ENCODE data around the gene ID3. TPM values are rescaled to one million over a fixed set of nuclear protein-coding genes. Genes with fewer than 3 reads are reported as not detected.
A peak's percentile ranks its signal among the peaks of the same experiment; 100 is the strongest.
"Not testable (repeated sequence)": the region's sequence is repeated elsewhere in the genome, so short reads cannot be mapped to it uniquely, and the experiment has no call there.

ID3 gene
- total RNA-seq, 1 donor from 2014 or later: 487 TPM

- H3K4me3 Mint-ChIP-seq: no peak overlapping the region
- DNase-seq (ENCODE audit: low spot score in 2 of 2, unreplicated experiment in 2 of 2): no peak
- no peaks in the 10 kb centered on the region for H3K27me3 Mint-ChIP-seq (ENCODE audit: low read depth)
- H3K27ac Mint-ChIP-seq: peak overlapping the region; percentile 52
- H3K9me3 Mint-ChIP-seq: no peaks in the 10 kb centered on the region
- H3K4me1 Mint-ChIP-seq: peaks cover 52% of the 10 kb centered on the region
- no peak for TF ChIP-seq CTCF (IDR thresholded peaks at IDR 0.05; ENCODE audit: unreplicated experiment)
- H3K36me3 Mint-ChIP-seq: no peaks in the 10 kb centered on the region
Observed at GRCh38 chr1:23590058-23590783, 30.9 kb upstream of the ID3 start.

- no peaks in the 10 kb centered on the region for H3K27me3 Mint-ChIP-seq (ENCODE audit: low read depth)
- H3K9me3 Mint-ChIP-seq: no peaks in the 10 kb centered on the region
- DNase-seq (ENCODE audit: low spot score in 2 of 2, unreplicated experiment in 2 of 2): no peak
- no peak overlapping the region for H3K4me3 Mint-ChIP-seq
- TF ChIP-seq CTCF (IDR thresholded peaks at IDR 0.05; ENCODE audit: unreplicated experiment): no peak
- peak overlapping the region; percentile 77 for H3K27ac Mint-ChIP-seq
- H3K4me1 Mint-ChIP-seq: peaks cover 46% of the 10 kb centered on the region
- H3K36me3 Mint-ChIP-seq: no peaks in the 10 kb centered on the region
Observed at GRCh38 chr1:23589585-23589986, 30.3 kb upstream of the ID3 start.

GRCh38 chr1:23588749-23589548, 29.6 kb upstream of the ID3 start:
- no peak for DNase-seq (ENCODE audit: low spot score in 2 of 2, unreplicated experiment in 2 of 2)
- H3K4me3 Mint-ChIP-seq: no peak overlapping the region
- peaks cover 45% of the 10 kb centered on the region for H3K4me1 Mint-ChIP-seq
- no peaks in the 10 kb centered on the region for H3K27me3 Mint-ChIP-seq (ENCODE audit: low read depth)
- TF ChIP-seq CTCF (IDR thresholded peaks at IDR 0.05; ENCODE audit: unreplicated experiment): no peak
- no peaks in the 10 kb centered on the region for H3K36me3 Mint-ChIP-seq
- H3K9me3 Mint-ChIP-seq: no peaks in the 10 kb centered on the region
- H3K27ac Mint-ChIP-seq: peak overlapping the region; percentile 77

- H3K27ac Mint-ChIP-seq: peak overlapping the region; percentile 65
Observed at GRCh38 chr1:23585321-23586022, 26.2 kb upstream of the ID3 start.

GRCh38 chr1:23583727-23584126, 24.4 kb upstream of the ID3 start:
- not testable (repeated sequence) for H3K36me3 Mint-ChIP-seq; H3K4me3 Mint-ChIP-seq; DNase-seq (ENCODE audit: low spot score in 2 of 2, unreplicated experiment in 2 of 2); H3K27me3 Mint-ChIP-seq (ENCODE audit: low read depth); H3K27ac Mint-ChIP-seq; H3K9me3 Mint-ChIP-seq
- peaks cover 14% of the 10 kb centered on the region for H3K4me1 Mint-ChIP-seq

More at GRCh38 chr1:23585321-23586022, 26.2 kb upstream of the ID3 start:
- DNase-seq (ENCODE audit: low spot score in 2 of 2, unreplicated experiment in 2 of 2): no peak
- Mint-ChIP-seq H3K4me1 (peaks cover 27% of the 10 kb centered on the region), H3K27me3 (ENCODE audit: low read depth) (no peaks in the 10 kb centered on the region), H3K4me3 (no peak overlapping the region), H3K9me3 (no peaks in the 10 kb centered on the region), H3K36me3 (no peaks in the 10 kb centered on the region)
- no peak for TF ChIP-seq CTCF (IDR thresholded peaks at IDR 0.05; ENCODE audit: unreplicated experiment)
